GM13977 (cell line): Measurements from ENCODE around the gene RYK.

Source experiments
- DNase-seq: peaks from one replicate; pipeline ENCODE4 v3.0.0; 2012; ENCODE audit warnings: low spot score
- in situ Hi-C: fragments of 300-500 bp; cut with MboI; formaldehyde crosslinking; loops from one replicate; pipeline ENCODE4 v1.12.0; 2022; ENCODE audit warnings: low sequenced_read_pairs, low pct_unique_long_range_greater_than_20kb, mixed read lengths, inconsistent platforms; ENCODE audit not compliant: unreplicated experiment
- TF ChIP-seq, protein P1 (sequence below): IDR thresholded peaks from 2 replicates; pipeline ENCODE4 v1.5.1; 2012; ENCODE audit warnings: mild to moderate bottlenecking, control low read depth; ENCODE audit not compliant: insufficient read depth; ENCODE audit errors: extremely low read depth, missing control alignments

RYK gene

DNA sequence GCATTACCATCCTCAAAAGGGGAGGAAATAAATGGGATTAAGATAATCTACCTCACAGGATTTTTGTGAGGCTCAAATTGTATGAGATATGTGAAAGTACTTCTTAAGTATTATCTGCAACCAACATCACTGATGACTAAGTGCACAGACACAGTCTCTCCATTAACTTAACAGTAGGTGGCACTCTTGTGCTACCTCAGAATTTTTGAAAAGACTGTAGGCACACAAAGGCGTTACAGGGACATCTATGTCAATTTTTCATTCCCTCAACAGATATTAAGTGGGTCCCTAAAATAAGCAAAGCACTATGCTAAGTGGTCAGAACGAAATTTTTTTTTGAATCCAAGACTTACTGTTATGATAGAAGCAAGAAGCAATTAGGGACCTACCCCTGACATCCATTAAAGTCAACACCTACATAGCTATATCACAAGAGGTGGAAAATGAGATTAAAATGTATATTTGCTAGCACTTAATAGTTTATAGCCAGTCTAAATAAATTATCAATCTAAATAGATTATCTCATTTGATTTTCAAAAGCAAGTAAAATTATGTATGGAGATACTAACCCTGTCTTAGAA is 52.9 kb downstream of the RYK start:
- peak; percentile 61 for DNase-seq
- TF ChIP-seq, protein P1, sequence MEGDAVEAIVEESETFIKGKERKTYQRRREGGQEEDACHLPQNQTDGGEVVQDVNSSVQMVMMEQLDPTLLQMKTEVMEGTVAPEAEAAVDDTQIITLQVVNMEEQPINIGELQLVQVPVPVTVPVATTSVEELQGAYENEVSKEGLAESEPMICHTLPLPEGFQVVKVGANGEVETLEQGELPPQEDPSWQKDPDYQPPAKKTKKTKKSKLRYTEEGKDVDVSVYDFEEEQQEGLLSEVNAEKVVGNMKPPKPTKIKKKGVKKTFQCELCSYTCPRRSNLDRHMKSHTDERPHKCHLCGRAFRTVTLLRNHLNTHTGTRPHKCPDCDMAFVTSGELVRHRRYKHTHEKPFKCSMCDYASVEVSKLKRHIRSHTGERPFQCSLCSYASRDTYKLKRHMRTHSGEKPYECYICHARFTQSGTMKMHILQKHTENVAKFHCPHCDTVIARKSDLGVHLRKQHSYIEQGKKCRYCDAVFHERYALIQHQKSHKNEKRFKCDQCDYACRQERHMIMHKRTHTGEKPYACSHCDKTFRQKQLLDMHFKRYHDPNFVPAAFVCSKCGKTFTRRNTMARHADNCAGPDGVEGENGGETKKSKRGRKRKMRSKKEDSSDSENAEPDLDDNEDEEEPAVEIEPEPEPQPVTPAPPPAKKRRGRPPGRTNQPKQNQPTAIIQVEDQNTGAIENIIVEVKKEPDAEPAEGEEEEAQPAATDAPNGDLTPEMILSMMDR = peak; percentile 70
- in situ Hi-C loops = no loop called here

DNA sequence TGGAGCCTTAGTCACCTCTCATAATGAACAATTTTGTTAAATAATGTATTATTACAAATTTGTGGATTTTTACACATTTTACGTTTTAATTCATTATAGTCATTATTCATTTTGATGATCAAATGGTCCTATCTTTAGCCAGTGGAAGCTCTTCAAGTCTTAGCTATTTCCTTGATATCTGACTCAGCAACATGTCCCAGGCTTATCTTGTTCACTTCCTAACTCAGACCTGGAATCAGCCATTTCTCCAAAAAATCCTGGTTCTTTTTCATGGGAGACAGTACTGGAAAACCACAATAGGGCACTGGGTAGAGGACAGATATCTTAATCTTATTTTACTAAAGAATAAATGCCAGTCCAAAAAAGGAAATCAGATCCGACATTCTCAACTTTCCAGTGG is 56.4 kb downstream of the RYK start:
- TF ChIP-seq, protein P1 = no peak
- DNase-seq = no peak
- in situ Hi-C loops = no loop called here

DNA sequence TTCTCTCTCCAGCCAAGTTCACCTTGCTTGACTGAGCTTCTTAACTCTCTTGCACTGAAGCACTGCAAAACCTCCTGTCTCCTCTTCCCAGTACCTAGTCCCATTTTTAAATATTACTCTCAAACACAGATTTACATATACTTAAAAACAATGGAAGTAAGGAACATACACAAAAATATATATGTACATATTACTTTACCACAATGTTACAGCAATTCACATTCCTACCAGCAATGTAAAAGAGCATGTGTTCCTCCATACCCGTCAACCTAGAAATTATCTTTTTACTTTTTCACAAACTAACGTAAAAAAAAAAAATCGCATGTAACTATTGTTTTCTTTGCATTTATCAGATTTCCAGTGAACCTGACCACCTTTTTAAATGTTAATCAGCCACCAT is 60.4 kb downstream of the RYK start:
- in situ Hi-C loops = no loop called here
- DNase-seq = no peak
- TF ChIP-seq, protein P1 = no peak

DNA sequence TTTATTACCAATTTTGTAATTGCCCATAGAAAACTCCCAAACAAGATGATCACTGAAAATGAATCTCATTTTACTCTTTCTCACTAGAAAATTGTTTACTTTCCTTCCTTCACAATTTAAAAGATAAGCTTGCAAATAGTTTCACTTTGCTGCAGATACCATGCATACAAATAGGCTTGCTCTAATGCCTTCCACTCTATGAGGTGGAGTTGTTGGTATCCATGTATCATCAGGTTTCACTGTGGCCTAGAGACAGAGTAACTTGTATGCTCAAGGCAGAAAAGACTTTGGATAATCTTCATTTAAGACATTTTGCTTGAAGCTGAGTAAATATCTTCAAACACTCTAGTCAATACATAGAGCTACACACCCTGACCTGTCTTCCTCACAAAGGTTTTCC is 60.8 kb downstream of the RYK start:
- no peak for DNase-seq
- TF ChIP-seq, protein P1 = no peak
- in situ Hi-C loops = no loop called here

DNA sequence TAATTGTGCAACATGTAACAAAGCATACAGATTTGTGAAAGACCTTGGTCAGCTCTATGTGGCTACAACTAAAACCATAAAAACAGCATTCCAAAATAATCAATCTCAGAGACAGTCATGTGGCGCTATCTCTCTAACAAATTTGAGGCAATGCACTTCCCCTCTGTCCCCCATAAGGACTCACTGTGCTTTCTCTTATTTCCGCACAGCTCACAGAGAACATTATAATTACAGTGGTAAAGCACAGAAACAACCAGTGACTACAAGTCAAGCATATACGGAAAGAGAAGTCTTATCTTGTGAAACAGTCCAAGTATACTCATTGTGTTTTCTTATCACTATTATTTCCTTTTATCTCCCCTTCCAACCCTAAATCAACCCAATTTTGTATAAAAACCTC is 64.3 kb downstream of the RYK start:
- TF ChIP-seq, protein P1 = no peak
- DNase-seq = no peak

DNA sequence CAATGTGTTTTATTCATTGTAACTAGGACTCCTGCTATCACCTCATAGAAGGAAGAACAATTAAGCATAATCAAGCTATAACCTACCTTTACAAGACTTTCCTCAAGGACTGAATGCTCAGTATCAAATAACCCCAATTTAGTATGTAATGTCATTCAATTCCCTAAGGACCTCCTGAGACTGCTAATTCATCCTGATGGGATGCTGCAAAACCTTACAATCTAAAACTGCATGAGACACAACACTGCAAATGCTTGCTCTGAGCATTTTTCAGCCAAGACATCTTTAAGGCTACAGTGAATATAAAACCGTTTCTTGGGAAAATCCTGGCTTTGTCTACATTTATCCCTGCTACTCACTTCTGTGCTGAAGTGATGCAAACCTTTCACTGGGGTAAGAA is 69.9 kb downstream of the RYK start:
- TF ChIP-seq, protein P1 = no peak
- in situ Hi-C loops = no loop called here
- DNase-seq = no peak

More for the DNA sequence above, 64.3 kb downstream of the RYK start:
- in situ Hi-C loops = no loop called here

DNA sequence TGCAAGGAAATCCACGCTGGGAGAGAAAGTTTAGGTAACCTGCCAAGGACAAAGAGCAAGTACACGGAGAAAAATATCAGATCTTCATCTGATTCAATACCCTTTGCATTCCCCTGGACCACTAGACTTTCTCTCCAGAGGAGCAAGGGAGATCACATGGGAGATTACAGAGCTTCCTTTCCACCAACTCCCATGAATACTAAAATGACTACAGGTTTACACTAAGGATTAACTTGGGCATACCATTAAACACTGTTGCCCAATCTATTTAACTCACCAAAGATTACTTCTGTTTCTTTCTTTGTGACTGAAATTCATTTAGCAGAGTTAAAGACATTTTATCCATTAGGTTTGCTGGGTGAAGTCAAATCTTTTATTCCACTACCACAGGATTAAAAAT is 71.2 kb downstream of the RYK start:
- TF ChIP-seq, protein P1 = no peak
- DNase-seq = no peak
- in situ Hi-C loops = no loop called here
